Natural killer cell treated with Interleukin-12 subunit alpha and Interleukin-12 subunit beta and Interleukin-15 and Interleukin-18, amount 100 ng/mL, for 72 hours (primary cell): ENCODE measurements around the gene AARSD1. TPM values are rescaled to one million over a fixed set of nuclear protein-coding genes. Genes with fewer than 3 reads are reported as not detected.
"Not testable (repeated sequence)": the region's sequence is repeated elsewhere in the genome, so short reads cannot be mapped to it uniquely, and the experiment has no call there.

Experiments used
- ATAC-seq, 2 donors: fragments of 150-1000 bp; cut with Tn5 transposase in 1 of 2; sonication (Bioruptor Pico), chemical (Tn5 transposase) in 1 of 2; 2 replicates each; pipeline ENCODE4 v1.10.0; 2021
- DNase-seq: peaks from one replicate; pipeline ENCODE4 v3.0.0; 2022; ENCODE audit warnings: low spot score
- H3K27ac Mint-ChIP-seq, 2 donors: 1 replicate in 1 of 2; 2 replicates in 1 of 2; pipeline ENCODE4 v1.8.0; 2022; ENCODE audit warnings: mixed read lengths in 2 of 2, mild to moderate bottlenecking in 1 of 2, moderate library complexity in 1 of 2
- H3K27me3 Mint-ChIP-seq, 2 donors: 1 replicate in 1 of 2; 2 replicates in 1 of 2; pipeline ENCODE4 v1.8.0; 2022; ENCODE audit warnings: mixed read lengths in 2 of 2
- H3K36me3 Mint-ChIP-seq: one replicate; pipeline ENCODE4 v1.8.0; 2022; ENCODE audit warnings: mixed read lengths
- H3K4me1 Mint-ChIP-seq, 2 donors: 1 replicate in 1 of 2; 2 replicates in 1 of 2; pipeline ENCODE4 v1.8.0; 2022; ENCODE audit warnings: low read depth in 2 of 2, mixed read lengths in 2 of 2, mild to moderate bottlenecking in 1 of 2
- H3K4me3 Mint-ChIP-seq: one replicate; pipeline ENCODE4 v1.8.0; 2022; ENCODE audit warnings: mixed read lengths
- H3K9me3 Mint-ChIP-seq: 2 replicates; pipeline ENCODE4 v1.8.0; 2022; ENCODE audit warnings: mixed read lengths
- total RNA-seq, 2 donors: library from RNA; stranded (reverse); gene quantifications; one replicate each; pipeline ENCODE4 v1.2.3, GENCODE V29; 2022

AARSD1 gene
- total RNA-seq, 2 donors from 2014 or later = 62.4 to 102 TPM

- H3K36me3 Mint-ChIP-seq = no peaks in the 10 kb centered on the region
- DNase-seq = no peak
- no peaks in the 10 kb centered on the region for H3K27me3 Mint-ChIP-seq
- ATAC-seq = no peak
- H3K4me3 Mint-ChIP-seq = no peak overlapping the region
- peaks cover 5 to 7% of the 10 kb centered on the region in 2 donors for H3K4me1 Mint-ChIP-seq
- H3K27ac Mint-ChIP-seq = no peak overlapping the region
- no peaks in the 10 kb centered on the region for H3K9me3 Mint-ChIP-seq
Measured at GRCh38 chr17:42969001-42969581, 4.8 kb upstream of the AARSD1 start.

- Mint-ChIP-seq H3K4me3 (no peak overlapping the region), H3K9me3 (no peaks in the 10 kb centered on the region), H3K36me3 (no peaks in the 10 kb centered on the region), H3K27ac (no peak overlapping the region), H3K4me1 (peaks cover 12 to 14% of the 10 kb centered on the region in 2 donors), H3K27me3 (no peaks in the 10 kb centered on the region)
- DNase-seq (no peak), ATAC-seq (no peak)
Measured at GRCh38 chr17:42967925-42968324, 3.7 kb upstream of the AARSD1 start.

GRCh38 chr17:42953669-42954068 lies 10.6 kb downstream of the AARSD1 start:
- DNase-seq = no peak
- Mint-ChIP-seq H3K4me3 (no peak overlapping the region), H3K9me3 (no peaks in the 10 kb centered on the region), H3K27ac (no peak overlapping the region), H3K36me3 (peaks cover 27% of the 10 kb centered on the region), H3K27me3 (no peaks in the 10 kb centered on the region), H3K4me1 (peaks cover 0 to 3% of the 10 kb centered on the region in 2 donors)
- ATAC-seq = no peak

GRCh38 chr17:42950044-42950783 lies 14.0 kb downstream of the AARSD1 start:
- Mint-ChIP-seq H3K36me3 (peaks cover 16% of the 10 kb centered on the region), H3K27me3 (no peaks in the 10 kb centered on the region), H3K4me3 (no peak overlapping the region), H3K4me1 (no peaks in the 10 kb centered on the region), H3K27ac (no peak overlapping the region), H3K9me3 (no peaks in the 10 kb centered on the region)
- no peak for ATAC-seq
- no peak for DNase-seq

- Mint-ChIP-seq H3K4me1 (no peaks in the 10 kb centered on the region), H3K4me3 (no peak overlapping the region), H3K27me3 (no peaks in the 10 kb centered on the region), H3K36me3 (peaks cover 9% of the 10 kb centered on the region), H3K9me3 (no peaks in the 10 kb centered on the region), H3K27ac (no peak overlapping the region)
- DNase-seq (no peak), ATAC-seq (no peak)
Measured at GRCh38 chr17:42946812-42947211, 17.4 kb downstream of the AARSD1 start.

- H3K27me3 Mint-ChIP-seq = peaks cover 0 to 2% of the 10 kb centered on the region in 2 donors
- no peaks in the 10 kb centered on the region for H3K4me1 Mint-ChIP-seq
- H3K36me3 Mint-ChIP-seq = peaks cover 1% of the 10 kb centered on the region
- no peak overlapping the region for H3K4me3 Mint-ChIP-seq
- H3K27ac Mint-ChIP-seq = no peak overlapping the region
- no peaks in the 10 kb centered on the region for H3K9me3 Mint-ChIP-seq
- ATAC-seq (no peak), DNase-seq (no peak)
Measured at GRCh38 chr17:42944211-42944610, 20.0 kb downstream of the AARSD1 start.

GRCh38 chr17:42937712-42938596 lies 26.3 kb downstream of the AARSD1 start:
- Mint-ChIP-seq H3K4me1 (no peaks in the 10 kb centered on the region), H3K27ac (no peak overlapping the region), H3K36me3 (no peaks in the 10 kb centered on the region), H3K9me3 (no peaks in the 10 kb centered on the region), H3K27me3 (peaks cover 0 to 11% of the 10 kb centered on the region in 2 donors), H3K4me3 (no peak overlapping the region)
- ATAC-seq (no peak), DNase-seq (no peak)

GRCh38 chr17:42929497-42929844 lies 34.8 kb downstream of the AARSD1 start:
- Mint-ChIP-seq H3K36me3 (no peaks in the 10 kb centered on the region), H3K4me3 (no peak overlapping the region), H3K27me3 (peaks cover 7 to 13% of the 10 kb centered on the region in 2 donors), H3K4me1 (peaks cover 5 to 9% of the 10 kb centered on the region in 2 donors), H3K9me3 (no peaks in the 10 kb centered on the region), H3K27ac (no peak overlapping the region)
- ATAC-seq (no peak), DNase-seq (no peak)

- Mint-ChIP-seq H3K4me1 (peaks cover 5 to 9% of the 10 kb centered on the region in 2 donors), H3K27me3 (peaks cover 7 to 11% of the 10 kb centered on the region in 2 donors), H3K4me3 (peak overlapping the region; percentile 3), H3K36me3 (no peaks in the 10 kb centered on the region), H3K9me3 (no peaks in the 10 kb centered on the region), H3K27ac (peak overlapping the region; percentile 1 to 40)
- ATAC-seq (peak; percentile 68 to 80), DNase-seq (no peak)
Measured at GRCh38 chr17:42928714-42929496, 35.3 kb downstream of the AARSD1 start.

- Mint-ChIP-seq H3K27me3 (peaks cover 16 to 18% of the 10 kb centered on the region in 2 donors), H3K4me1 (peaks cover 5 to 9% of the 10 kb centered on the region in 2 donors), H3K4me3 (no peak overlapping the region), H3K9me3 (no peaks in the 10 kb centered on the region), H3K36me3 (no peaks in the 10 kb centered on the region), H3K27ac (no peak overlapping the region)
- no peak for DNase-seq
- no peak for ATAC-seq
Measured at GRCh38 chr17:42924891-42925290, 39.4 kb downstream of the AARSD1 start.

- peaks cover 15 to 18% of the 10 kb centered on the region in 2 donors for H3K27me3 Mint-ChIP-seq
- ATAC-seq, H3K4me1 Mint-ChIP-seq, H3K4me3 Mint-ChIP-seq, H3K9me3 Mint-ChIP-seq, H3K27ac Mint-ChIP-seq, DNase-seq, H3K36me3 Mint-ChIP-seq: not testable (repeated sequence)
Measured at GRCh38 chr17:42923472-42923871, 40.8 kb downstream of the AARSD1 start.

GRCh38 chr17:42922294-42922693 lies 42.0 kb downstream of the AARSD1 start:
- no peaks in the 10 kb centered on the region for H3K4me1 Mint-ChIP-seq

GRCh38 chr17:42920922-42921321 lies 43.3 kb downstream of the AARSD1 start:
- H3K36me3 Mint-ChIP-seq = no peaks in the 10 kb centered on the region
- peaks cover 15 to 18% of the 10 kb centered on the region in 2 donors for H3K27me3 Mint-ChIP-seq
- no peak overlapping the region for H3K27ac Mint-ChIP-seq
- ATAC-seq = no peak
- no peak for DNase-seq
- H3K9me3 Mint-ChIP-seq = no peaks in the 10 kb centered on the region
- no peaks in the 10 kb centered on the region for H3K4me1 Mint-ChIP-seq
- no peak overlapping the region for H3K4me3 Mint-ChIP-seq

More at GRCh38 chr17:42922294-42922693, 42.0 kb downstream of the AARSD1 start:
- no peak for ATAC-seq
- peaks cover 15 to 18% of the 10 kb centered on the region in 2 donors for H3K27me3 Mint-ChIP-seq
- H3K36me3 Mint-ChIP-seq = no peaks in the 10 kb centered on the region
- DNase-seq = no peak
- H3K27ac Mint-ChIP-seq = no peak overlapping the region
- H3K9me3 Mint-ChIP-seq = no peaks in the 10 kb centered on the region
- no peak overlapping the region for H3K4me3 Mint-ChIP-seq
